K562 (cell line): ENCODE data around the gene FIGNL1. TPM values are rescaled to one million over a fixed set of nuclear protein-coding genes. Genes with fewer than 3 reads are reported as not detected.

Experiments
- COPS2 ChIP-seq: fragments of 450-650 bp; conservative IDR thresholded peaks from 2 replicates; pipeline ENCODE4 v1.6.1; 2016; ENCODE audit warnings: mild to moderate bottlenecking, moderate library complexity
- HDAC1 ChIP-seq, 2 experiments: fragments of 450-650 bp; IDR thresholded peaks; 2 replicates each; pipeline ENCODE4 v1.6.1; 2016 to 2017; ENCODE audit warnings: inconsistent platforms in 1 of 2, mild to moderate bottlenecking in 1 of 2, moderate library complexity in 1 of 2
- JUN ChIP-seq, 2 experiments: sonication (generic) in 1 of 2; formaldehyde crosslinking in 1 of 2; IDR thresholded peaks; 2 replicates each; pipeline versions ENCODE4 v1.6.1 to v1.8.0; 2012 to 2022; ENCODE audit warnings: borderline replicate concordance in 2 of 2, mild to moderate bottlenecking in 2 of 2, improper control_type of control experiment in 1 of 2, low read depth in 1 of 2, low read length in 1 of 2, missing genetic modification reagents in 1 of 2
- MTA1 ChIP-seq: fragments of 450-650 bp; IDR thresholded peaks from 2 replicates; pipeline ENCODE4 v1.6.1; 2017; ENCODE audit warnings: borderline replicate concordance
- NCOA2 ChIP-seq, 2 experiments: fragments of 450-650 bp; IDR thresholded peaks; 2 replicates each; pipeline ENCODE4 v1.6.1; 2018; ENCODE audit warnings: mild to moderate bottlenecking in 2 of 2, moderate library complexity in 1 of 2; ENCODE audit not compliant: partially characterized antibody in 2 of 2
- RAD21 ChIP-seq, 2 experiments: fragments of 250-450 bp in 1 of 2; fragments of 450-650 bp in 1 of 2; sonication (Bioruptor Pico) in 1 of 2; formaldehyde crosslinking in 1 of 2; IDR thresholded peaks in 1 of 2; conservative IDR thresholded peaks in 1 of 2; 2 replicates each; pipeline versions ENCODE4 v1.4.0 to v1.8.0; 2020 to 2022; ENCODE audit warnings: mild to moderate bottlenecking in 2 of 2, moderate library complexity in 1 of 2
- TRIM24 ChIP-seq, 2 experiments: fragments of 450-650 bp; IDR thresholded peaks; 2 replicates each; pipeline ENCODE4 v1.6.1; 2016
- WHSC1 ChIP-seq: IDR thresholded peaks from one replicate; pipeline ENCODE4 v1.6.1; 2012; ENCODE audit warnings: low read length, control low read depth, inconsistent platforms
- ZNF253 ChIP-seq: fragments of 250-450 bp; sonication (Bioruptor Pico); conservative IDR thresholded peaks from 2 replicates; pipeline ENCODE4 v1.6.1; 2021; ENCODE audit warnings: mild to moderate bottlenecking
- ZNF3 ChIP-seq: fragments of 250-450 bp; sonication (Bioruptor Pico); IDR thresholded peaks from 2 replicates; pipeline ENCODE4 v1.5.0; 2021; ENCODE audit warnings: mild to moderate bottlenecking, moderate library complexity
- ZNF583 ChIP-seq: fragments of 250-450 bp; sonication (Bioruptor Pico); IDR thresholded peaks from 2 replicates; pipeline ENCODE4 v1.4.0; 2020
- polyA plus RNA-seq, 8 experiments: library from polyadenylated mRNA; depleted of rRNA in 4 of 8; stranded (reverse) in 5 of 8; unstranded in 3 of 8; fragments of >200 nt; fragmentation: Nextera tagmentation in 2 of 8; fragmentation: Illumina TruSeq in 1 of 8; extraction: Ambion mirVana in 2 of 8; extraction: Trizol in 1 of 8; gene quantifications; 2 replicates each; pipeline versions ENCODE4 v1.2.1 to v1.2.3, GENCODE V29; 2011 to 2014; ENCODE audit warnings: inconsistent platforms in 1 of 8, missing spikeins in 1 of 8
- total RNA-seq, 7 experiments: library from RNA; depleted of rRNA in 6 of 7; stranded (reverse); fragments of >200 nt in 6 of 7; fragmentation: Illumina TruSeq in 2 of 7; extraction: Trizol in 2 of 7; gene quantifications; 2 replicates each; pipeline versions ENCODE4 v1.2.1 to v1.2.3, GENCODE V29; 2011 to 2021; ENCODE audit warnings: low replicate concordance in 1 of 7
- TF ChIP-seq, protein P1 (sequence below): fragments of 450-650 bp; IDR thresholded peaks from one replicate; pipeline ENCODE4 v1.6.1; 2018; ENCODE audit warnings: mild to moderate bottlenecking, moderate library complexity; ENCODE audit not compliant: partially characterized antibody
- TF ChIP-seq, protein P2 (sequence below), 2 experiments: fragments of 450-650 bp; IDR thresholded peaks; 2 replicates each; pipeline ENCODE4 v1.6.1; 2016; ENCODE audit warnings: mild to moderate bottlenecking in 2 of 2, borderline replicate concordance in 1 of 2, low read depth in 1 of 2, moderate library complexity in 1 of 2
- TF ChIP-seq, protein P3 (sequence below): fragments of 450-650 bp; formaldehyde crosslinking; IDR thresholded peaks from 2 replicates; pipeline ENCODE4 v1.4.0; 2022; ENCODE audit warnings: mild to moderate bottlenecking, moderate library complexity
- TF ChIP-seq, protein P4 (sequence below): fragments of 250-450 bp; sonication (Bioruptor Pico); IDR thresholded peaks from 2 replicates; pipeline ENCODE4 v1.8.0; 2022; ENCODE audit warnings: moderate library complexity, mild to moderate bottlenecking, inconsistent platforms

FIGNL1 gene
- total and polyA plus RNA-seq, 9 of the 15 experiments (the other 6 are each of a cell fraction or from before 2014, with no cell fraction given): 15.5 to 48.3 (median 27.6) TPM

DNA sequence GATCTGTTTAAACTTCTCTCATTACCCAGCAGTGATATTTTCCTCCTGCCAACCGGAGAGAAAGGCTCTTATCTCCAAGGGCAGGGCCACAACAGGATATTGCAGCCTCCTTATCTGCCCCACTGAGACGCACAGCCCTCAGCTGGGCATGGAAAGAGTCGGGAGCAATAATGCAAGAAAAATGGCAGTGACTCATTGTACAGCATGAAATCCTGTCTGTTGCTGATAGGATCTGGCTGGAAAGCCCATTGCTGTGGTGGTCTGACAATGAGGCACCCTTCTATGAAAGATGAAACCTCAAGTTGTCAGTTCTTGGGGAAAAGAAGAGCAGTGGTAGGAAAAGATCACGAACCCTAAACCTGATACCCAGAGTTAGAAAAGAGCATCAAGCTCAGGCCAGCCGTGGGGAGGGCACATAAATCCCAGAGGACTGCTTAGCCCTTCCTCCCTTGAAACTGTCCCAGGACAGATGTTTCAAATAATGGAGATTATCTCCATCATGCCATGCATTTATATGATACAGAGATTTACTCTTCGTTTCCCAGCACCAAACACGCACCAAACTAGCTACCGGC is 47.0 kb upstream of the FIGNL1 start (continued):
- TF ChIP-seq JUN (IDR thresholded peaks at IDR 0.05; ENCODE audit: borderline replicate concordance, low read depth, low read length): peak; percentile 92
- TF ChIP-seq JUN (CRISPR knock-in tag; IDR thresholded peaks at IDR 0.05; ENCODE audit: borderline replicate concordance): no peak
- TF ChIP-seq, protein P1, sequence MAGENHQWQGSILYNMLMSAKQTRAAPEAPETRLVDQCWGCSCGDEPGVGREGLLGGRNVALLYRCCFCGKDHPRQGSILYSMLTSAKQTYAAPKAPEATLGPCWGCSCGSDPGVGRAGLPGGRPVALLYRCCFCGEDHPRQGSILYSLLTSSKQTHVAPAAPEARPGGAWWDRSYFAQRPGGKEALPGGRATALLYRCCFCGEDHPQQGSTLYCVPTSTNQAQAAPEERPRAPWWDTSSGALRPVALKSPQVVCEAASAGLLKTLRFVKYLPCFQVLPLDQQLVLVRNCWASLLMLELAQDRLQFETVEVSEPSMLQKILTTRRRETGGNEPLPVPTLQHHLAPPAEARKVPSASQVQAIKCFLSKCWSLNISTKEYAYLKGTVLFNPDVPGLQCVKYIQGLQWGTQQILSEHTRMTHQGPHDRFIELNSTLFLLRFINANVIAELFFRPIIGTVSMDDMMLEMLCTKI: no peak
- TF ChIP-seq TRIM24 (IDR thresholded peaks at IDR 0.05): peak; percentile 97 to 98
- TF ChIP-seq ZNF253: no peak
- TF ChIP-seq MTA1: peak; percentile 74
- TF ChIP-seq WHSC1: no peak
- TF ChIP-seq, protein P2, sequence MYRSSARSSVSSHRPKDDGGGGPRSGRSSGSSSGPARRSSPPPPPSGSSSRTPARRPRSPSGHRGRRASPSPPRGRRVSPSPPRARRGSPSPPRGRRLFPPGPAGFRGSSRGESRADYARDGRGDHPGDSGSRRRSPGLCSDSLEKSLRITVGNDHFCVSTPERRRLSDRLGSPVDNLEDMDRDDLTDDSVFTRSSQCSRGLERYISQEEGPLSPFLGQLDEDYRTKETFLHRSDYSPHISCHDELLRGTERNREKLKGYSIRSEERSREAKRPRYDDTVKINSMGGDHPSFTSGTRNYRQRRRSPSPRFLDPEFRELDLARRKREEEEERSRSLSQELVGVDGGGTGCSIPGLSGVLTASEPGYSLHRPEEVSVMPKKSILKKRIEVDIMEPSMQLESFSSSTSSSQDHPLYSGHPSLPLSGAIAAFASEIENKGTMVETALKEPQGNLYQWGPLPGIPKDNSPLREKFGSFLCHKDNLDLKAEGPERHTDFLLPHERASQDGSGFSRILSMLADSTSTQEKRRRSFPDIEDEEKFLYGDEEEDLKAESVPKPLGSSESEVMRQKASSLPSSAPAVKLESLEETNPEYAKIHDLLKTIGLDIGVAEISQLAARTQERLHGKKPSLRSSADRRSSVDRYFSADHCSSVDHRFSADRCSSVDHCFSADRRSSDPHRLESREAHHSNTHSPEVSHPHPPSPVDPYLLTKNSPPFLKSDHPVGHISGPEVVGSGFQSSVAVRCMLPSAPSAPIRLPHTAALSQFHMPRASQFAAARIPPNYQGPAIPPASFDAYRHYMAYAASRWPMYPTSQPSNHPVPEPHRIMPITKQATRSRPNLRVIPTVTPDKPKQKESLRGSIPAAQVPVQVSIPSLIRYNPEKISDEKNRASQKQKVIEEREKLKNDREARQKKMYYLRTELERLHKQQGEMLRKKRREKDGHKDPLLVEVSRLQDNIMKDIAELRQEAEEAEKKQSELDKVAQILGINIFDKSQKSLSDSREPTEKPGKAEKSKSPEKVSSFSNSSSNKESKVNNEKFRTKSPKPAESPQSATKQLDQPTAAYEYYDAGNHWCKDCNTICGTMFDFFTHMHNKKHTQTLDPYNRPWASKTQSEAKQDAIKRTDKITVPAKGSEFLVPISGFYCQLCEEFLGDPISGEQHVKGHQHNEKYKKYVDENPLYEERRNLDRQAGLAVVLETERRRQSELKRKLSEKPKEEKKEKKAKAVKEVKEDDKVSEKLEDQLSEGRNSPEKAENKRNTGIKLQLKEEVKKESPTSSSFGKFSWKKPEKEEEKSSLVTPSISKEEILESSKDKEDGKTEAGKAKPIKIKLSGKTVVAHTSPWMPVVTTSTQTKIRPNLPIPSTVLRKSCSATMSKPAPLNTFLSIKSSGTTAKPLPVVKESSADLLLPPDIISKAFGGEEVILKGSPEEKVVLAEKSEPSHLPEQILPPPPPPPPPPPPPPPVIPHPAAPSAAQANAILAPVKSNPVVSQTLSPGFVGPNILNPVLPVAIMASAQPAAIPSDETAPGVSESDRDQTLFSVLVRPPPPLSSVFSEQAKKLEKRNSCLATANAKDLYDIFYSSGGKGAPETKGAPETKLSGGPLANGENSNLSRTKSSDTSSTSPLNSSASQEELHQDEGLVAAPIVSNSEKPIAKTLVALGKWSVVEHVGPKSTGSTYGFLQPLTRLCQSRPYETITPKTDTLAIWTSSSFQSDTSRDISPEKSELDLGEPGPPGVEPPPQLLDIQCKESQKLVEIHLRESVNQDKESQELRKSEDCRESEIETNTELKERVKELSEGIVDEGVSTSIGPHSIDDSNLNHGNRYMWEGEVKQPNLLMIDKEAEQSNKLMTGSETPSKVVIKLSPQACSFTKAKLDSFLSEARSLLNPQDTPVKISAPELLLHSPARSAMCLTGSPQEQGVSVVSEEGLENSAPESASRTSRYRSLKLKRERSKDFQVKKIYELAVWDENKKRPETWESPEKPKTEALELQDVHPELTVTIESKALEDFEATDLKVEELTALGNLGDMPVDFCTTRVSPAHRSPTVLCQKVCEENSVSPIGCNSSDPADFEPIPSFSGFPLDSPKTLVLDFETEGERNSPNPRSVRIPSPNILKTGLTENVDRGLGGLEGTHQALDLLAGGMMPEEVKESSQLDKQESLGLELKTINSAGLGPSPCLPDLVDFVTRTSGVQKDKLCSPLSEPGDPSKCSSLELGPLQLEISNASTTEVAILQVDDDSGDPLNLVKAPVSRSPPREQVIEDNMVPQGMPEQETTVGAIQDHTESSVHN (IDR thresholded peaks at IDR 0.05; ENCODE audit: borderline replicate concordance in 1 of 2, low read depth in 1 of 2): peak in 1 of 2 experiments; percentile 74; a peak in 1 of 4 replicates
- peak; percentile 54 to 70 for TF ChIP-seq NCOA2 (IDR thresholded peaks at IDR 0.05; ENCODE audit: partially characterized antibody in 2 of 2)
- TF ChIP-seq, protein P3, sequence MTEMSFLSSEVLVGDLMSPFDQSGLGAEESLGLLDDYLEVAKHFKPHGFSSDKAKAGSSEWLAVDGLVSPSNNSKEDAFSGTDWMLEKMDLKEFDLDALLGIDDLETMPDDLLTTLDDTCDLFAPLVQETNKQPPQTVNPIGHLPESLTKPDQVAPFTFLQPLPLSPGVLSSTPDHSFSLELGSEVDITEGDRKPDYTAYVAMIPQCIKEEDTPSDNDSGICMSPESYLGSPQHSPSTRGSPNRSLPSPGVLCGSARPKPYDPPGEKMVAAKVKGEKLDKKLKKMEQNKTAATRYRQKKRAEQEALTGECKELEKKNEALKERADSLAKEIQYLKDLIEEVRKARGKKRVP: peak; percentile 62; the same call in 1 of the 2 replicates
- TF ChIP-seq, protein P4, sequence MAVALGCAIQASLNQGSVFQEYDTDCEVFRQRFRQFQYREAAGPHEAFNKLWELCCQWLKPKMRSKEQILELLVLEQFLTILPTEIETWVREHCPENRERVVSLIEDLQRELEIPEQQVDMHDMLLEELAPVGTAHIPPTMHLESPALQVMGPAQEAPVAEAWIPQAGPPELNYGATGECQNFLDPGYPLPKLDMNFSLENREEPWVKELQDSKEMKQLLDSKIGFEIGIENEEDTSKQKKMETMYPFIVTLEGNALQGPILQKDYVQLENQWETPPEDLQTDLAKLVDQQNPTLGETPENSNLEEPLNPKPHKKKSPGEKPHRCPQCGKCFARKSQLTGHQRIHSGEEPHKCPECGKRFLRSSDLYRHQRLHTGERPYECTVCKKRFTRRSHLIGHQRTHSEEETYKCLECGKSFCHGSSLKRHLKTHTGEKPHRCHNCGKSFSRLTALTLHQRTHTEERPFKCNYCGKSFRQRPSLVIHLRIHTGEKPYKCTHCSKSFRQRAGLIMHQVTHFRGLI (CRISPR knock-in tag): peak; percentile 68; the same call in 1 of the 2 replicates
- TF ChIP-seq ZNF3 (CRISPR knock-in tag): no peak
- peak in 1 of 2 experiments; percentile 28; a peak in 1 of 4 replicates for TF ChIP-seq RAD21 (CRISPR knock-in tag; conservative IDR thresholded peaks at IDR 0.05 in 1 of 2, IDR thresholded peaks at IDR 0.05 in 1 of 2)
- no peak for TF ChIP-seq COPS2
- no peak for TF ChIP-seq ZNF583
- TF ChIP-seq HDAC1 (IDR thresholded peaks at IDR 0.05): peak; percentile 12 to 91; a peak in 3 of 4 replicates
